Mucosa of rectum (tissue), 2 donors: ENCODE results near the gene DENND2A.
"Not testable (repeated sequence)": the region's sequence is repeated elsewhere in the genome, so short reads cannot be mapped to it uniquely, and the experiment has no call there.

Experiments used
- H3K27ac ChIP-seq, 2 donors: one replicate each; pipeline ENCODE4 v1.7.0; 2013; ENCODE audit warnings: inconsistent platforms in 2 of 2, low read depth in 2 of 2, low read length in 2 of 2
- H3K27me3 ChIP-seq, 2 donors: one replicate each; pipeline ENCODE4 v1.7.0; 2013; ENCODE audit warnings: low read length in 2 of 2; ENCODE audit not compliant: control insufficient read depth in 2 of 2, insufficient read depth in 2 of 2
- H3K36me3 ChIP-seq, 2 donors: one replicate each; pipeline ENCODE4 v1.7.0; 2013; ENCODE audit warnings: low read length in 2 of 2; ENCODE audit not compliant: control insufficient read depth in 2 of 2, insufficient read depth in 2 of 2
- H3K4me1 ChIP-seq, 2 donors: one replicate each; pipeline ENCODE4 v1.7.0; 2013; ENCODE audit warnings: low read length in 2 of 2, mild to moderate bottlenecking in 1 of 2; ENCODE audit not compliant: control insufficient read depth in 2 of 2, insufficient read depth in 2 of 2
- H3K4me3 ChIP-seq, 2 donors: one replicate each; pipeline ENCODE4 v1.7.0; 2013; ENCODE audit warnings: low read length in 2 of 2
- H3K9ac ChIP-seq, 2 donors: one replicate each; pipeline ENCODE4 v1.7.0; 2013; ENCODE audit warnings: low read length in 2 of 2, low read depth in 1 of 2, mild to moderate bottlenecking in 1 of 2
- H3K9me3 ChIP-seq, 2 donors: one replicate each; pipeline ENCODE4 v1.7.0; 2013; ENCODE audit warnings: low read length in 2 of 2; ENCODE audit not compliant: control insufficient read depth in 2 of 2
- donor health status: healthy.
- donor health status: Normal muscosa, but diverticular disease.

DENND2A gene

GRCh38 chr7:140537750-140538482 lies 102.7 kb downstream of the DENND2A start:
- Histone ChIP-seq H3K27me3 (no peaks in the 10 kb centered on the region), H3K4me1 (peaks cover 2 to 8% of the 10 kb centered on the region in 2 donors), H3K9ac (no peak overlapping the region), H3K36me3 (no peaks in the 10 kb centered on the region), H3K9me3 (no peaks in the 10 kb centered on the region), H3K4me3 (no peak overlapping the region), H3K27ac (no peak overlapping the region)

GRCh38 chr7:140534743-140535142 lies 105.9 kb downstream of the DENND2A start:
- Histone ChIP-seq H3K4me1 (no peaks in the 10 kb centered on the region), H3K27ac (no peak overlapping the region), H3K27me3 (no peaks in the 10 kb centered on the region), H3K36me3 (no peaks in the 10 kb centered on the region), H3K9ac (no peak overlapping the region), H3K4me3 (no peak overlapping the region), H3K9me3 (no peaks in the 10 kb centered on the region)

GRCh38 chr7:140533394-140533872 lies 107.2 kb downstream of the DENND2A start:
- Histone ChIP-seq H3K4me3 (no peak overlapping the region), H3K9ac (no peak overlapping the region), H3K27me3 (no peaks in the 10 kb centered on the region), H3K4me1 (no peaks in the 10 kb centered on the region), H3K36me3 (no peaks in the 10 kb centered on the region), H3K27ac (no peak overlapping the region), H3K9me3 (no peaks in the 10 kb centered on the region)

- not testable (repeated sequence) for H3K9me3 ChIP-seq, H3K27me3 ChIP-seq, H3K4me3 ChIP-seq, H3K27ac ChIP-seq, H3K9ac ChIP-seq, H3K36me3 ChIP-seq, H3K4me1 ChIP-seq
Observed at GRCh38 chr7:140529428-140529827, 111.2 kb downstream of the DENND2A start.

GRCh38 chr7:140526787-140527664 lies 113.6 kb downstream of the DENND2A start:
- Histone ChIP-seq H3K4me3 (no peak overlapping the region), H3K27me3 (no peaks in the 10 kb centered on the region), H3K27ac (no peak overlapping the region), H3K36me3 (no peaks in the 10 kb centered on the region), H3K9ac (no peak overlapping the region), H3K9me3 (no peaks in the 10 kb centered on the region), H3K4me1 (peaks cover 0 to 5% of the 10 kb centered on the region in 2 donors)

GRCh38 chr7:140526214-140526613 lies 114.4 kb downstream of the DENND2A start:
- H3K36me3 ChIP-seq: no peaks in the 10 kb centered on the region
- no peak overlapping the region for H3K27ac ChIP-seq
- H3K27me3 ChIP-seq: no peaks in the 10 kb centered on the region
- no peak overlapping the region for H3K4me3 ChIP-seq
- no peaks in the 10 kb centered on the region for H3K9me3 ChIP-seq
- no peak overlapping the region for H3K9ac ChIP-seq
- H3K4me1 ChIP-seq: peaks cover 0 to 5% of the 10 kb centered on the region in 2 donors

- no peaks in the 10 kb centered on the region for H3K36me3 ChIP-seq
- no peak overlapping the region for H3K4me3 ChIP-seq
- no peak overlapping the region for H3K27ac ChIP-seq
- no peaks in the 10 kb centered on the region for H3K9me3 ChIP-seq
- no peaks in the 10 kb centered on the region for H3K27me3 ChIP-seq
- peak overlapping the region in 1 of 2 donors; percentile 3 for H3K9ac ChIP-seq
- H3K4me1 ChIP-seq: peaks cover 0 to 5% of the 10 kb centered on the region in 2 donors
Observed at GRCh38 chr7:140525743-140526142, 114.9 kb downstream of the DENND2A start.

GRCh38 chr7:140521421-140521820 lies 119.2 kb downstream of the DENND2A start:
- Histone ChIP-seq H3K9me3 (no peaks in the 10 kb centered on the region), H3K9ac (no peak overlapping the region), H3K4me3 (no peak overlapping the region), H3K4me1 (peaks cover 13 to 26% of the 10 kb centered on the region in 2 donors), H3K36me3 (no peaks in the 10 kb centered on the region), H3K27ac (no peak overlapping the region), H3K27me3 (no peaks in the 10 kb centered on the region)

GRCh38 chr7:140519007-140519399 lies 121.6 kb downstream of the DENND2A start:
- H3K4me3 ChIP-seq: peak overlapping the region; percentile 65 to 74
- H3K27me3 ChIP-seq: peaks cover 0 to 3% of the 10 kb centered on the region in 2 donors
- no peaks in the 10 kb centered on the region for H3K36me3 ChIP-seq
- H3K4me1 ChIP-seq: peaks cover 13 to 22% of the 10 kb centered on the region in 2 donors
- peak overlapping the region; percentile 94 to 96 for H3K27ac ChIP-seq
- no peaks in the 10 kb centered on the region for H3K9me3 ChIP-seq
- H3K9ac ChIP-seq: peak overlapping the region; percentile 69 to 76

GRCh38 chr7:140518370-140519006 lies 122.1 kb downstream of the DENND2A start:
- Histone ChIP-seq H3K27ac (peak overlapping the region; percentile 94 to 96), H3K9ac (peak overlapping the region; percentile 69 to 76)

More at GRCh38 chr7:140518370-140519006, 122.1 kb downstream of the DENND2A start:
- H3K27me3 ChIP-seq: peaks cover 0 to 3% of the 10 kb centered on the region in 2 donors
- H3K9me3 ChIP-seq: no peaks in the 10 kb centered on the region
- peaks cover 13 to 22% of the 10 kb centered on the region in 2 donors for H3K4me1 ChIP-seq
- H3K4me3 ChIP-seq: peak overlapping the region; percentile 65 to 74
- no peaks in the 10 kb centered on the region for H3K36me3 ChIP-seq
